HL-60 (cell line): ENCODE measurements around the gene TBL1X.

Experiments used
- GABPA ChIP-seq: IDR thresholded peaks from 2 replicates; pipeline ENCODE4 v1.6.1; 2012; ENCODE audit warnings: low read depth
- POLR2AphosphoS5 ChIP-seq: IDR thresholded peaks from 2 replicates; pipeline ENCODE4 v1.6.1; 2012; ENCODE audit warnings: low read depth
- REST ChIP-seq: IDR thresholded peaks from 2 replicates; pipeline ENCODE4 v1.6.1; 2012; ENCODE audit warnings: low read depth; ENCODE audit not compliant: insufficient replicate concordance
- TF ChIP-seq, protein P1 (sequence below): IDR thresholded peaks from one replicate; pipeline ENCODE4 v1.5.1; 2011; ENCODE audit warnings: low read length, control low read depth, inconsistent platforms; ENCODE audit not compliant: insufficient read depth

GRCh38 chrX:9586992-9587392 lies 122.1 kb downstream of the TBL1X start:
- TF ChIP-seq, protein P1, sequence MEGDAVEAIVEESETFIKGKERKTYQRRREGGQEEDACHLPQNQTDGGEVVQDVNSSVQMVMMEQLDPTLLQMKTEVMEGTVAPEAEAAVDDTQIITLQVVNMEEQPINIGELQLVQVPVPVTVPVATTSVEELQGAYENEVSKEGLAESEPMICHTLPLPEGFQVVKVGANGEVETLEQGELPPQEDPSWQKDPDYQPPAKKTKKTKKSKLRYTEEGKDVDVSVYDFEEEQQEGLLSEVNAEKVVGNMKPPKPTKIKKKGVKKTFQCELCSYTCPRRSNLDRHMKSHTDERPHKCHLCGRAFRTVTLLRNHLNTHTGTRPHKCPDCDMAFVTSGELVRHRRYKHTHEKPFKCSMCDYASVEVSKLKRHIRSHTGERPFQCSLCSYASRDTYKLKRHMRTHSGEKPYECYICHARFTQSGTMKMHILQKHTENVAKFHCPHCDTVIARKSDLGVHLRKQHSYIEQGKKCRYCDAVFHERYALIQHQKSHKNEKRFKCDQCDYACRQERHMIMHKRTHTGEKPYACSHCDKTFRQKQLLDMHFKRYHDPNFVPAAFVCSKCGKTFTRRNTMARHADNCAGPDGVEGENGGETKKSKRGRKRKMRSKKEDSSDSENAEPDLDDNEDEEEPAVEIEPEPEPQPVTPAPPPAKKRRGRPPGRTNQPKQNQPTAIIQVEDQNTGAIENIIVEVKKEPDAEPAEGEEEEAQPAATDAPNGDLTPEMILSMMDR, result no peak
- TF ChIP-seq REST (no peak), POLR2AphosphoS5 (no peak), GABPA (no peak)
